ENCODE data around the gene ADAMTS17.
"Not testable (repeated sequence)": the region's sequence is repeated elsewhere in the genome, so short reads cannot be mapped to it uniquely, and the experiment has no call there.

DNA sequence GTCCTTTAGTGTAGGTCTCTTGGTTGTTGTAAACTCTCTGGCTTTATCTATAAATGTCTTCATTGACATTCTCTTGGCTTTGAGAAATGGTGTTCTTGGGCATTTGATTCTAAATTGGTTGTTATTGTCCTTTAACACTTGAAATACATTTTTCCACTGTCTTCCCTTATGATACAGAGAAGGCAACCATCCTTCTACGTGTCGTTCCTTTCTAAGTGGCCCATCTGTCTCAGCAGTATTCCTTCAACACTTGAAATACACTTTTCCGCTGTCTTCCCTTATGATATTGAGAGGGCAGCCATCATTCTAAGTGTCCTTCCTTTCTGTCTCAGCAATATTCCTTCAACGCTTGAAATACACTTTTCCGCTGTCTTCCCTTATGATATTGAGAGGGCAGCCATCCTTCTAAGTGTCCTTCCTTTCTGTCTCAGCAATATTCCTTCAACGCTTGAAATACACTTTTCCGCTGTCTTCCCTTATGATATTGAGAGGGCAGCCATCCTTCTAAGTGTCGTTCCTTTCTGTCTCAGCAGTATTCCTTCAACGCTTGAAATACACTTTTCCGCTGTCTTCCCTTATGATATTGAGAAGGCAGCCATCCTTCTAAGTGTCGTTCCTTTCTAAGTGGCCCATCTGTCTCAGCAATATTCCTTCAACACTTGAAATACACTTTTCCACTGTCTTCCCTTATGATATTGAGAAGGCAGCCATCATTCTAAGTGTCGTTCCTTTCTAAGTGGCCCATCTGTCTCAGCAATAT, 275.1 kb downstream of the ADAMTS17 start:
- TF ChIP-seq, protein P1, sequence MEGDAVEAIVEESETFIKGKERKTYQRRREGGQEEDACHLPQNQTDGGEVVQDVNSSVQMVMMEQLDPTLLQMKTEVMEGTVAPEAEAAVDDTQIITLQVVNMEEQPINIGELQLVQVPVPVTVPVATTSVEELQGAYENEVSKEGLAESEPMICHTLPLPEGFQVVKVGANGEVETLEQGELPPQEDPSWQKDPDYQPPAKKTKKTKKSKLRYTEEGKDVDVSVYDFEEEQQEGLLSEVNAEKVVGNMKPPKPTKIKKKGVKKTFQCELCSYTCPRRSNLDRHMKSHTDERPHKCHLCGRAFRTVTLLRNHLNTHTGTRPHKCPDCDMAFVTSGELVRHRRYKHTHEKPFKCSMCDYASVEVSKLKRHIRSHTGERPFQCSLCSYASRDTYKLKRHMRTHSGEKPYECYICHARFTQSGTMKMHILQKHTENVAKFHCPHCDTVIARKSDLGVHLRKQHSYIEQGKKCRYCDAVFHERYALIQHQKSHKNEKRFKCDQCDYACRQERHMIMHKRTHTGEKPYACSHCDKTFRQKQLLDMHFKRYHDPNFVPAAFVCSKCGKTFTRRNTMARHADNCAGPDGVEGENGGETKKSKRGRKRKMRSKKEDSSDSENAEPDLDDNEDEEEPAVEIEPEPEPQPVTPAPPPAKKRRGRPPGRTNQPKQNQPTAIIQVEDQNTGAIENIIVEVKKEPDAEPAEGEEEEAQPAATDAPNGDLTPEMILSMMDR (IDR thresholded peaks at IDR 0.05; ENCODE audit: low read depth, low read length), result not testable (repeated sequence)
- TF ChIP-seq EZH2phosphoT487 (IDR thresholded peaks at IDR 0.05; ENCODE audit: low read depth), result not testable (repeated sequence)

Measured in OCI-LY3 (cell line).